Measurements from ENCODE around the gene PHF2.

GRCh38 chr9:93585259-93585658, 8.9 kb downstream of the PHF2 start:
- no peak for TF ChIP-seq POLR2A (IDR thresholded peaks at IDR 0.05; ENCODE audit: low read length)
- TF ChIP-seq GATA1 (IDR thresholded peaks at IDR 0.05; ENCODE audit: low read depth, low read length): no peak
